CD14-positive monocyte (primary cell): ENCODE measurements around the gene NEDD1. TPM values are rescaled to one million over a fixed set of nuclear protein-coding genes. Genes with fewer than 3 reads are reported as not detected.

Experiments used
- DNase-seq, 3 donors: peaks; one replicate each; pipeline ENCODE4 v3.0.0-alpha.2; 2011 to 2022
- H2AFZ ChIP-seq: 2 replicates; pipeline ENCODE4 v1.6.0; 2012; ENCODE audit warnings: mild to moderate bottlenecking, low read depth, low read length, inconsistent platforms; ENCODE audit not compliant: insufficient read depth, poor library complexity, severe bottlenecking
- H3K27ac ChIP-seq, 2 donors: 1 replicate in 1 of 2; 2 replicates in 1 of 2; pipeline ENCODE4 v1.5.1; 2012 to 2013; ENCODE audit warnings: low read length in 2 of 2, control low read depth in 1 of 2, inconsistent platforms in 1 of 2, low read depth in 1 of 2, mild to moderate bottlenecking in 1 of 2
- H3K27me3 ChIP-seq, 2 donors: one replicate each; pipeline versions ENCODE4 v1.6.0 to v1.6.1; 2011 to 2013; ENCODE audit warnings: low read length in 2 of 2; ENCODE audit not compliant: control insufficient read depth in 2 of 2, insufficient read depth in 2 of 2
- H3K36me3 ChIP-seq, 2 donors: replicated peaks in 1 of 2; 1 replicate in 1 of 2; 2 replicates in 1 of 2; pipeline versions ENCODE4 v1.5.1 to v1.6.1; 2012 to 2013; ENCODE audit warnings: low read length in 2 of 2, control low read depth in 1 of 2, inconsistent platforms in 1 of 2, mild to moderate bottlenecking in 1 of 2; ENCODE audit not compliant: insufficient read depth in 2 of 2, control insufficient read depth in 1 of 2
- H3K4me1 ChIP-seq, 2 donors: 1 replicate in 1 of 2; 2 replicates in 1 of 2; pipeline versions ENCODE4 v1.5.1 to v1.6.1; 2012 to 2013; ENCODE audit warnings: low read length in 2 of 2, control low read depth in 1 of 2, inconsistent platforms in 1 of 2, mild to moderate bottlenecking in 1 of 2, moderate library complexity in 1 of 2; ENCODE audit not compliant: insufficient read depth in 2 of 2, control insufficient read depth in 1 of 2
- H3K4me2 ChIP-seq: replicated peaks from 2 replicates; pipeline ENCODE3; 2012; ENCODE audit warnings: low read length, moderate library complexity, mild to moderate bottlenecking; ENCODE audit not compliant: poor library complexity, severe bottlenecking; ENCODE audit errors: extremely low read depth
- H3K4me3 ChIP-seq, 3 experiments: fragments of 200-600 bp in 1 of 3; sonication (generic) in 1 of 3; replicated peaks in 1 of 3; 1 replicate in 2 of 3; 2 replicates in 1 of 3; pipeline ENCODE4 v1.5.1; 2011 to 2013; ENCODE audit warnings: low read length in 3 of 3, mild to moderate bottlenecking in 3 of 3, control low read depth in 2 of 3, low read depth in 2 of 3, inconsistent platforms in 1 of 3, moderate library complexity in 1 of 3
- H3K79me2 ChIP-seq: 2 replicates; pipeline ENCODE4 v1.6.0; 2012; ENCODE audit warnings: mild to moderate bottlenecking, control low read depth, inconsistent platforms, low read length, moderate library complexity; ENCODE audit not compliant: insufficient read depth
- H3K9ac ChIP-seq: 2 replicates; pipeline ENCODE4 v1.6.0; 2017; ENCODE audit warnings: low read length, mild to moderate bottlenecking; ENCODE audit not compliant: insufficient read depth, poor library complexity, severe bottlenecking
- H3K9me3 ChIP-seq, 2 donors: replicated peaks in 1 of 2; 1 replicate in 1 of 2; 2 replicates in 1 of 2; pipeline versions ENCODE4 v1.5.1 to v1.6.1; 2012 to 2013; ENCODE audit warnings: low read length in 2 of 2, control low read depth in 1 of 2; ENCODE audit not compliant: control insufficient read depth in 1 of 2, insufficient read depth in 1 of 2
- H4K20me1 ChIP-seq: 2 replicates; pipeline ENCODE4 v1.6.0; 2012; ENCODE audit warnings: mild to moderate bottlenecking, low read length, control low read depth, moderate library complexity; ENCODE audit not compliant: insufficient read depth
- H3K27ac Mint-ChIP-seq, 7 donors: one replicate each; pipeline ENCODE4 v1.8.0; 2020; ENCODE audit warnings: mild to moderate bottlenecking in 7 of 7, mixed read lengths in 7 of 7, moderate library complexity in 6 of 7, inconsistent platforms in 2 of 7
- H3K27me3 Mint-ChIP-seq, 3 donors: one replicate each; pipeline ENCODE4 v1.8.0; 2021 to 2022; ENCODE audit warnings: low read depth in 3 of 3, mild to moderate bottlenecking in 3 of 3, mixed read lengths in 3 of 3, moderate library complexity in 3 of 3, inconsistent platforms in 1 of 3
- H3K36me3 Mint-ChIP-seq, 2 donors: one replicate each; pipeline ENCODE4 v1.8.0; 2020; ENCODE audit warnings: mixed read lengths in 2 of 2, inconsistent platforms in 1 of 2, mild to moderate bottlenecking in 1 of 2
- H3K4me1 Mint-ChIP-seq: one replicate; pipeline ENCODE4 v1.8.0; 2020; ENCODE audit warnings: mild to moderate bottlenecking, mixed read lengths
- H3K4me3 Mint-ChIP-seq, 2 donors: one replicate each; pipeline ENCODE4 v1.8.0; 2020; ENCODE audit warnings: mild to moderate bottlenecking in 2 of 2, mixed read lengths in 2 of 2, moderate library complexity in 1 of 2
- H3K9me3 Mint-ChIP-seq, 7 donors: one replicate each; pipeline ENCODE4 v1.8.0; 2020 to 2022; ENCODE audit warnings: mixed read lengths in 7 of 7, mild to moderate bottlenecking in 6 of 7, moderate library complexity in 6 of 7, inconsistent platforms in 2 of 7
- WGBS: methylation state at CpG from one replicate; pipeline ENCODE4 v1.1.5; 2013; ENCODE audit warnings: missing lambda C conversion rate; ENCODE audit not compliant: insufficient coverage; 5-methylcytosine and 5-hydroxymethylcytosine counted together
- intact Hi-C, 2 donors: fragments of 100-400 bp; cut with micrococcal nuclease; formaldehyde crosslinking; loops; one replicate each; pipeline versions ENCODE4 v1.15.0 to v1.15.1; 2023
- polyA plus RNA-seq, 3 donors: library from polyadenylated mRNA; depleted of rRNA in 1 of 3; unstranded in 2 of 3; stranded (reverse) in 1 of 3; fragments of 300-500 nt in 2 of 3; fragments of >200 nt in 1 of 3; fragmentation: Illumina TruSeq in 2 of 3; gene quantifications; 1 replicate in 2 of 3; 2 replicates in 1 of 3; pipeline ENCODE4 v1.2.3, GENCODE V29; 2012 to 2021
- TF ChIP-seq, protein P1 (sequence below): fragments of 200-600 bp; IDR thresholded peaks from one replicate; pipeline ENCODE4 v1.8.0; 2022; ENCODE audit warnings: antibody characterized with exemption, mild to moderate bottlenecking

The NEDD1 gene
- polyA plus RNA-seq, 3 donors: 5.5 to 18.6 (median 5.8) TPM

DNA sequence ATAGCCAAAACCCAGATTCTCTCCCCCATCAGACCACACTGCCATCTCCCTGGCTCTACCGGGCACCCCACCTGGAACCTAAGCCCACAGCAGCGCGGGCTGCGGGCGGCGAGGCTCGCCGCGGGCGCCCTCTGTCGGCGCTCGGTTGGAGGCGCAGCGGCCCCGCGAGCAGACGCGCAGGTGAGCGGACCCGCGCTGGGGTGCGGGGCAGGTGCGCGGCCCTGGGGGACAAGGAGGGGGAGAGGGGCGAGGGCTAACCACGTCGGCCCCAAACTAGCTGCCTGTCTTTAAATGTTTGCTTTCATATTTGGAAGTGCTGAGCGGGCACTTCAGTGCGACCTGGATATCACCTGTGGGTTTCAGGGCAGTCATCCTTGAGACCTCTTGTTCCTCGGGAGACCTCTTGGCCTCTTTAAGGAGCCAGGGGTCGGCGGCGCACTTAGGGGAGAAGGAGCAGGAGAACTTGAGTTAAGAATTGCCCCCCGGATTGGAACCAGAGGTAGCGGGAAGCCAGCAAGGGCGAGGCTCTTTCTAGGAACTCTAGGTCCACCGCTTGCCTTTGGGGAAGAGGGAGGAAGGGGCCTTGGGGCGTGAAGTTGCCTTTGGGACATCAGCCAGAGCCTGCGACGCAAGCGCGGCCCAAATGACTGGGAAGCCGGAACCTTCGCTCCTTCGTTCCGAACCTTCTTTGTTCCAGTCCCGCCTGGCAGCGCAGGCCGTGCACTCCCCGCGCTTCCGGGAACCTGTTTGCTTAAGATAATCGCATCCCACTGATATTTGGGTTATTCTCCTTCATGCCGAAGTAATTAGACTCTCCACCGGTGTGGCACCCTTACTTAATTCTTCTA lies 78.7 kb downstream of the NEDD1 start:
- Histone ChIP-seq H3K9ac (no peak overlapping the region), H4K20me1 (no peaks in the 10 kb centered on the region), H3K79me2 (no peaks in the 10 kb centered on the region), H2AFZ (peak overlapping the region; percentile 34), H3K36me3 (no peaks in the 10 kb centered on the region), H3K27me3 (peaks cover 28 to 47% of the 10 kb centered on the region in 2 donors), H3K9me3 (no peaks in the 10 kb centered on the region), H3K4me1 (peaks cover 4 to 6% of the 10 kb centered on the region in 2 donors), H3K4me3 (no peak overlapping the region), H3K27ac (no peak overlapping the region), H3K4me2 (peak overlapping the region; percentile 16)
- Mint-ChIP-seq H3K9me3 (peaks cover 0 to 7% (median 0%) of the 10 kb centered on the region in 7 donors), H3K4me3 (peak overlapping the region; percentile 59 to 83), H3K4me1 (peaks cover 7% of the 10 kb centered on the region), H3K27ac (no peak overlapping the region), H3K27me3 (peaks cover 14 to 40% (median 29%) of the 10 kb centered on the region in 3 donors), H3K36me3 (no peaks in the 10 kb centered on the region)
- intact Hi-C loops: no loop called here
- 2% methylated on average over 56 of the region's 56 CpGs for WGBS
- TF ChIP-seq, protein P1, sequence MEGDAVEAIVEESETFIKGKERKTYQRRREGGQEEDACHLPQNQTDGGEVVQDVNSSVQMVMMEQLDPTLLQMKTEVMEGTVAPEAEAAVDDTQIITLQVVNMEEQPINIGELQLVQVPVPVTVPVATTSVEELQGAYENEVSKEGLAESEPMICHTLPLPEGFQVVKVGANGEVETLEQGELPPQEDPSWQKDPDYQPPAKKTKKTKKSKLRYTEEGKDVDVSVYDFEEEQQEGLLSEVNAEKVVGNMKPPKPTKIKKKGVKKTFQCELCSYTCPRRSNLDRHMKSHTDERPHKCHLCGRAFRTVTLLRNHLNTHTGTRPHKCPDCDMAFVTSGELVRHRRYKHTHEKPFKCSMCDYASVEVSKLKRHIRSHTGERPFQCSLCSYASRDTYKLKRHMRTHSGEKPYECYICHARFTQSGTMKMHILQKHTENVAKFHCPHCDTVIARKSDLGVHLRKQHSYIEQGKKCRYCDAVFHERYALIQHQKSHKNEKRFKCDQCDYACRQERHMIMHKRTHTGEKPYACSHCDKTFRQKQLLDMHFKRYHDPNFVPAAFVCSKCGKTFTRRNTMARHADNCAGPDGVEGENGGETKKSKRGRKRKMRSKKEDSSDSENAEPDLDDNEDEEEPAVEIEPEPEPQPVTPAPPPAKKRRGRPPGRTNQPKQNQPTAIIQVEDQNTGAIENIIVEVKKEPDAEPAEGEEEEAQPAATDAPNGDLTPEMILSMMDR: peak; percentile 90
- no peak for DNase-seq

DNA sequence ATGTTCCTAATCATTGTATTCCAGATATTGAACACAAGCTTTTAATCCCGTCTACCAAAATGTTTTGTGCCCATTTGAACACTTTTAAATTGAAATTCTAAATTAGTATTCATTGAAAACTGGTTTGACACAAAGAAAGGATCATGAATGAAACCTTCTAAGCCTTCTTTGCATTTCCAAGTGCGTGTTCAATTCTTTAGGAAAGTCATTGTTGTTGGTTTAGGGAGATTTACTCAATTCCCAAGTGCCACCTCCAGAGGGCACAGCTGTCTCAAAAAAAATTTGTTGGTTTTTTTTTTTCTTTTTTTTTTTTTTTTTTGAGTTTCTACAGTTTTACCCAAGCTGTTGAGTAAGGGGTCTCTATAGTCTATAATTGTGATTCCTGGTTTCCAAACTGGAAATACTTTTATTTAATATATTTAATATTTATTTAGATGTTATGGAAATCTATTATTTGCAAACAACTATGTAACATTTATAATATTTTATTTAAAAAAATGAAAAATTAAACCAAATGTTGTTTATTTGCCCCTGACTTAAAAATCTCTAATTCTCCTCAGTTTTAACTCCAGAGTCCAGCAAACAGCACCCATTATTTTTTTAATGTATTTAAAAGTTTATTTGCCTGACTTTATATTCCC lies 79.9 kb downstream of the NEDD1 start:
- no peaks in the 10 kb centered on the region for H3K36me3 Mint-ChIP-seq
- peaks cover 10 to 41% (median 27%) of the 10 kb centered on the region in 3 donors for H3K27me3 Mint-ChIP-seq
- Histone ChIP-seq H3K4me2 (no peak overlapping the region), H4K20me1 (no peaks in the 10 kb centered on the region), H3K79me2 (no peaks in the 10 kb centered on the region), H2AFZ (no peak overlapping the region), H3K4me3 (no peak overlapping the region), H3K27ac (no peak overlapping the region), H3K9ac (no peak overlapping the region), H3K27me3 (peaks cover 28 to 47% of the 10 kb centered on the region in 2 donors), H3K9me3 (no peaks in the 10 kb centered on the region), H3K4me1 (peaks cover 4 to 6% of the 10 kb centered on the region in 2 donors), H3K36me3 (no peaks in the 10 kb centered on the region)
- H3K4me3 Mint-ChIP-seq: no peak overlapping the region
- no peak for DNase-seq
- TF ChIP-seq, protein P1: no peak
- WGBS: no CpG with 5 or more reads among the region's 2 CpGs
- H3K9me3 Mint-ChIP-seq: peaks cover 0 to 7% (median 0%) of the 10 kb centered on the region in 7 donors
- no peak overlapping the region for H3K27ac Mint-ChIP-seq
- H3K4me1 Mint-ChIP-seq: peaks cover 7% of the 10 kb centered on the region
- intact Hi-C loops: no loop called here
